AG09309 (cell line): ENCODE results near the gene C15orf39.
"Not testable (repeated sequence)": the region's sequence is repeated elsewhere in the genome, so short reads cannot be mapped to it uniquely, and the experiment has no call there.

Experiments used
- DNase-seq: peaks from one replicate; pipeline ENCODE4 v3.0.0-alpha.2; 2010; ENCODE audit warnings: low read depth
- H3K4me3 ChIP-seq: 2 replicates; pipeline ENCODE4 v1.5.1; 2011; ENCODE audit warnings: mild to moderate bottlenecking, low read depth, low read length, moderate library complexity; ENCODE audit not compliant: control insufficient read depth
- CTCF ChIP-seq: IDR thresholded peaks from 2 replicates; pipeline ENCODE4 v1.5.1; 2011; ENCODE audit warnings: mild to moderate bottlenecking, low read depth, low read length, inconsistent platforms; ENCODE audit not compliant: insufficient read depth, control insufficient read depth; ENCODE audit errors: missing control alignments

C15orf39 gene

DNA sequence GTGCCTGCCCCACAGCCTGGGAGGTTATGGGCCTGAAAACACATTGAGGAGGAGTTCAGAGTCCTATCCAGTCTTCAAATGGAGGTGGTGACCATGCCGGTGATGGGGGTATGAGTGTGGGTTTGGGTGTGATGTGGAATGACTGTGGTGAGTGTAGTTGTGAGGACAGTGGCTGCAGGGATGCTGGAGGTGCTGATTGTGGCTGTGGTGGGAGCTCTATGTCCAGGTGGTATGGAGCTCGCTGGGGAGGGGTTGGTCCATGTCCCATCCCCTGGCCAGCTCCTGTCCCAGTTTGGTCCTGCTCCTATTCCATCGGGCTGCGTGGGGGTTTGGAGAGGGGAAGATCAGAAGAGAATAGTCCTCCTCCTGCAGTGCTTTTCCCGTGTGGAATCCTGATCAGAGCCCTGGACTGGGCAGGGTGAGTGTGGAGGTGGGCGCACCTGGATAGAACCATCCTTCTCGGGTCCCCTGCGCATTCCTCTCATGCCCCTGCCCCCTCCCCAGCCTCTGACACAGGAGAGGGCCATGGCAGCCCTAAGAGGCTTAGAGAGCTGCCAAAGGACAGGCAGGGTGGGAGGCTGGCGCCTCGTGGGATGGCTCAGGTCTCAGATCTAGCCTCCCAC lies 33.5 kb downstream of the C15orf39 start:
- TF ChIP-seq CTCF: no peak
- DNase-seq: no peak
- no peak overlapping the region for H3K4me3 ChIP-seq

GRCh38 chr15:75235760-75236729 lies 34.4 kb downstream of the C15orf39 start:
- DNase-seq: no peak

GRCh38 chr15:75237316-75237982 lies 35.8 kb downstream of the C15orf39 start:
- TF ChIP-seq CTCF: no peak
- no peak overlapping the region for H3K4me3 ChIP-seq
- DNase-seq: no peak

More at GRCh38 chr15:75235760-75236729, 34.4 kb downstream of the C15orf39 start:
- TF ChIP-seq CTCF: no peak
- no peak overlapping the region for H3K4me3 ChIP-seq

- no peak overlapping the region for H3K4me3 ChIP-seq
- no peak for DNase-seq
- no peak for TF ChIP-seq CTCF
Observed at GRCh38 chr15:75238150-75238549, 36.5 kb downstream of the C15orf39 start.

- DNase-seq: not testable (repeated sequence)
Observed at GRCh38 chr15:75245741-75246140, 44.1 kb downstream of the C15orf39 start.

GRCh38 chr15:75248991-75249390 lies 47.3 kb downstream of the C15orf39 start:
- DNase-seq, H3K4me3 ChIP-seq: not testable (repeated sequence)

More at GRCh38 chr15:75245741-75246140, 44.1 kb downstream of the C15orf39 start:
- H3K4me3 ChIP-seq: not testable (repeated sequence)

GRCh38 chr15:75249726-75250125 lies 48.0 kb downstream of the C15orf39 start:
- no peak for TF ChIP-seq CTCF
- no peak overlapping the region for H3K4me3 ChIP-seq
- no peak for DNase-seq

- not testable (repeated sequence) for H3K4me3 ChIP-seq, DNase-seq
Observed at GRCh38 chr15:75251343-75251742, 49.7 kb downstream of the C15orf39 start.
